ENCODE measurements around the gene UNK. TPM values are rescaled to one million over a fixed set of nuclear protein-coding genes. Genes with fewer than 3 reads are reported as not detected.

Gene UNK
- total and polyA plus RNA-seq, 4 donors: 15.5 to 72.4 (median 25.7) TPM

GRCh38 chr17:75793460-75793859 lies 8.9 kb downstream of the UNK start:
- H3K9me3 ChIP-seq (ENCODE audit: control insufficient read depth in 4 of 4, insufficient read depth in 3 of 4, low read length in 3 of 4): no peaks in the 10 kb centered on the region
- no peak overlapping the region for H3K9ac ChIP-seq (ENCODE audit: insufficient read depth in 1 of 2, low read length in 2 of 2)
- peaks cover 0 to 6% (median 0%) of the 10 kb centered on the region in 5 donors for H3K4me1 ChIP-seq (ENCODE audit: control insufficient read depth in 5 of 5, insufficient read depth in 5 of 5, low read length in 5 of 5)
- 52 to 69% methylated on average over 1 of the region's 1 CpG for WGBS, 2 donors
- TF ChIP-seq CTCF (IDR thresholded peaks at IDR 0.05; ENCODE audit: control extremely low read depth, extremely low read depth): no peak
- DNase-seq (no peak), ATAC-seq (ENCODE audit: insufficient read depth, low FRiP score) (no peak)
- H3K4me3 ChIP-seq: no peak overlapping the region
- H3K27me3 ChIP-seq (ENCODE audit: control insufficient read depth in 3 of 3, insufficient read depth in 3 of 3, low read length in 2 of 3): no peaks in the 10 kb centered on the region
- no peak overlapping the region for H3K27ac ChIP-seq (ENCODE audit: low read depth in 1 of 2, low read length in 1 of 2)
- H3K36me3 ChIP-seq (ENCODE audit: control insufficient read depth in 4 of 4, insufficient read depth in 4 of 4, low read length in 4 of 4): peaks cover 3 to 25% (median 14%) of the 10 kb centered on the region in 4 donors

DNA sequence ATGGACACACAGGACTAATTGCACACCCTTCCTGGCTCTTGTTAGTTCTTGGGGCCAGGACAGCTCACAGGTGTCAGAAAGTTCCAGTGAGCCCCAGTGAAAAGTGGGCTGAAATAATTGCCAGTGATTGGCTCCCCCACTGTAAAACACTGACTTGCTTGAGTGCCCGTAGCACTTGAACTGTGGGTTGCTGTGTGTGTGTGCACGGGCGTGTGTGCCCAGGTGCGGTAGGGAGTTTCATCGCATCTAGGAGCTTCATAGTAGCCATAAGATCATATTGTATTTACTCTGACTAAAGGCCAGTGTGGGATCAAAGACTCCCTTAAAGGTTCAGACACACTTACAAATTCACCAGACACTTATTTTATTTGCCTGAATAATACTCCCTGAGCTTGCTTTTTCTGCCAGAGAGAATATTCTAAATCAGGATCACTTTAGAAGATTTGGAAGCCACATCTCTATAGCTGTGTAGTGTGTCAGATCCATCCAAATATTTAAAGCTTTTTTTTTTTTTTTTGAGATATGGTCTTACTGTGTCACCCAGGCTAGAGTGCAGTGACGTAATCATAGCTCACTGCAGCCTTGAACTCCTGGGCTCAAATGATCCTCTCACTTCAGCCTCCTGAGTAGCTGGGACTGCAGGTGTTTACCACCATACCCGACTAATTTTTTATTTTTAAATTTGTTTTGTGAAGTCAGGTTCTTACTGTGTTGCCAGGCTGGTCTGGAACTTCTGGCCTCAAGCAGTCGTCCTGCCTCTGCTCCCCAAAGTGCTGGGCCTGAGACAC lies 11.4 kb downstream of the UNK start:
- TF ChIP-seq CTCF (IDR thresholded peaks at IDR 0.05; ENCODE audit: control extremely low read depth, extremely low read depth): no peak
- H3K27ac ChIP-seq (ENCODE audit: low read depth in 1 of 2, low read length in 1 of 2): no peak overlapping the region
- H3K36me3 ChIP-seq (ENCODE audit: control insufficient read depth in 4 of 4, insufficient read depth in 4 of 4, low read length in 4 of 4): peaks cover 3 to 32% (median 21%) of the 10 kb centered on the region in 4 donors
- no peaks in the 10 kb centered on the region for H3K27me3 ChIP-seq (ENCODE audit: control insufficient read depth in 3 of 3, insufficient read depth in 3 of 3, low read length in 2 of 3)
- ATAC-seq (ENCODE audit: insufficient read depth, low FRiP score): no peak
- H3K4me1 ChIP-seq (ENCODE audit: control insufficient read depth in 5 of 5, insufficient read depth in 5 of 5, low read length in 5 of 5): peaks cover 0 to 6% (median 0%) of the 10 kb centered on the region in 5 donors
- DNase-seq: no peak
- no peak overlapping the region for H3K4me3 ChIP-seq
- no peak overlapping the region for H3K9ac ChIP-seq (ENCODE audit: insufficient read depth in 1 of 2, low read length in 2 of 2)
- 93 to 94% methylated on average over 8 of the region's 8 CpGs for WGBS, 2 donors
- H3K9me3 ChIP-seq (ENCODE audit: control insufficient read depth in 4 of 4, insufficient read depth in 3 of 4, low read length in 3 of 4): no peaks in the 10 kb centered on the region

GRCh38 chr17:75799402-75799801 lies 14.8 kb downstream of the UNK start:
- no peaks in the 10 kb centered on the region for H3K4me1 ChIP-seq (ENCODE audit: control insufficient read depth in 5 of 5, insufficient read depth in 5 of 5, low read length in 5 of 5)
- H3K27ac ChIP-seq (ENCODE audit: low read depth in 1 of 2, low read length in 1 of 2): no peak overlapping the region
- DNase-seq (no peak), ATAC-seq (ENCODE audit: insufficient read depth, low FRiP score) (no peak)
- H3K9ac ChIP-seq (ENCODE audit: insufficient read depth in 1 of 2, low read length in 2 of 2): no peak overlapping the region
- H3K4me3 ChIP-seq: no peak overlapping the region
- WGBS, 2 donors: 88 to 96% methylated on average over 4 of the region's 4 CpGs
- H3K27me3 ChIP-seq (ENCODE audit: control insufficient read depth in 3 of 3, insufficient read depth in 3 of 3, low read length in 2 of 3): no peaks in the 10 kb centered on the region
- H3K36me3 ChIP-seq (ENCODE audit: control insufficient read depth in 4 of 4, insufficient read depth in 4 of 4, low read length in 4 of 4): peaks cover 0 to 32% (median 21%) of the 10 kb centered on the region in 4 donors
- no peak for TF ChIP-seq CTCF (IDR thresholded peaks at IDR 0.05; ENCODE audit: control extremely low read depth, extremely low read depth)
- H3K9me3 ChIP-seq (ENCODE audit: control insufficient read depth in 4 of 4, insufficient read depth in 3 of 4, low read length in 3 of 4): no peaks in the 10 kb centered on the region
